ENCODE results near the gene PPM1D.
"Not testable (repeated sequence)": the region's sequence is repeated elsewhere in the genome, so short reads cannot be mapped to it uniquely, and the experiment has no call there.

PPM1D gene

DNA sequence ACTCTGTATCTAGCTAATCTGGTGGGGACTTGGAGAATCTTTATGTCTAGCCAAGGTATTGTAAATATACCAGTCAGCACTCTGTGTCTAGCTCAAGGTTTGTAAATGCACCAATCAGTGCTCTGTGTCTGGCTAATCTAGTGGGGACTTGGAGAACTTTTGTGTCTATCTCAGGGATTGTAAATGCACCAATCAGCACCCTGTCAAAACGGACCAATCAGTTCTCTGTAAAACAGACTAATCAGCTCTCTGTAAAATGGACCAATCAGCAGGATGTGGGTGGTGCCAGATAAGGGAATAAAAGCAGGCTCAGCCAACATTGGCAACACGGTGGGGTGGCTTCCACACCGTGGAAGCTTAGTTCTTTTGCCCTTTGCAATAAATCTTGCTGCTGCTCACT, 14.3 kb downstream of the PPM1D start:
- Histone ChIP-seq H3K79me2 (ENCODE audit: insufficient read depth, low read length) (peaks cover 100% of the 10 kb centered on the region), H3K36me3 (ENCODE audit: insufficient read depth, low read length) (peaks cover 20% of the 10 kb centered on the region; the same call in 1 of the 2 replicates), H4K20me1 (ENCODE audit: insufficient read depth, low read length, poor library complexity, severe bottlenecking) (peaks cover 79% of the 10 kb centered on the region)
- not testable (repeated sequence) for H3K27me3 ChIP-seq (ENCODE audit: insufficient read depth, low read length, poor library complexity, severe bottlenecking); H3K9me3 ChIP-seq (ENCODE audit: insufficient read depth, low read depth, low read length); H3K4me1 ChIP-seq (ENCODE audit: insufficient read depth, low read length, poor library complexity, severe bottlenecking); H3K9ac ChIP-seq (ENCODE audit: low read depth, low read length, poor library complexity, severe bottlenecking); H3K9me2 ChIP-seq (replicated peaks; ENCODE audit: low read depth, low read length); H3F3A ChIP-seq (ENCODE audit: low read depth); H3K4me2 ChIP-seq (ENCODE audit: low read depth, low read length, poor library complexity, severe bottlenecking); H3K4me3 ChIP-seq (ENCODE audit: low read length, poor library complexity, severe bottlenecking); H2AFZ ChIP-seq (ENCODE audit: low read length)

DNA sequence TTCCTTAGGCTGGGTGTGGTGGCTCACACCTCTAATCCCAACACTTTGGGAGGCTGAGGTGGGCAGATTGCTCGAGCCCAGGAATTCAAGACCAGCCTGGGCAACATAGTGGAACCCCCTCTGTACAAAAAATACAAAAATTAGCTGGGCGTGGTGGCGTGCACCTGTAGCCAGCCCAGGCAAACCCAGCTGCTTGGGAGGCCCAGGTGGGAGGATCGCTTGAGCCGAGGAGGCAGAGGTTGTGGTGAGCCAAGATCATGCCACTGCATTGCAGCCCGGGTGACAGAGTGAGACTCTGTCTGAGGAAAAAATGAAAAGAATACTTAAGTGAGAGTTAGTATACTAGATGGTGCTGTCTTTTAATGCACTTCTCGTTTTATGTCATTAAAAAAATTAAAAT, 15.1 kb downstream of the PPM1D start:
- Histone ChIP-seq H3K27me3 (ENCODE audit: insufficient read depth, low read length, poor library complexity, severe bottlenecking) (no peaks in the 10 kb centered on the region), H3K9ac (ENCODE audit: low read depth, low read length, poor library complexity, severe bottlenecking) (no peak overlapping the region), H2AFZ (ENCODE audit: low read length) (no peak overlapping the region), H4K20me1 (ENCODE audit: insufficient read depth, low read length, poor library complexity, severe bottlenecking) (peaks cover 78% of the 10 kb centered on the region), H3K79me2 (ENCODE audit: insufficient read depth, low read length) (peaks cover 100% of the 10 kb centered on the region), H3K4me2 (ENCODE audit: low read depth, low read length, poor library complexity, severe bottlenecking) (no peak overlapping the region), H3K9me3 (ENCODE audit: insufficient read depth, low read depth, low read length) (no peaks in the 10 kb centered on the region), H3K4me1 (ENCODE audit: insufficient read depth, low read length, poor library complexity, severe bottlenecking) (peaks cover 3% of the 10 kb centered on the region), H3K36me3 (ENCODE audit: insufficient read depth, low read length) (peaks cover 20% of the 10 kb centered on the region; the same call in 1 of the 2 replicates), H3K9me2 (replicated peaks; ENCODE audit: low read depth, low read length) (no peaks in the 10 kb centered on the region), H3K4me3 (ENCODE audit: low read length, poor library complexity, severe bottlenecking) (no peak overlapping the region), H3F3A (ENCODE audit: low read depth) (no peaks in the 10 kb centered on the region)
- no peak for TF ChIP-seq EZH2phosphoT487 (IDR thresholded peaks at IDR 0.05; ENCODE audit: borderline replicate concordance)
- TF ChIP-seq, protein P1, sequence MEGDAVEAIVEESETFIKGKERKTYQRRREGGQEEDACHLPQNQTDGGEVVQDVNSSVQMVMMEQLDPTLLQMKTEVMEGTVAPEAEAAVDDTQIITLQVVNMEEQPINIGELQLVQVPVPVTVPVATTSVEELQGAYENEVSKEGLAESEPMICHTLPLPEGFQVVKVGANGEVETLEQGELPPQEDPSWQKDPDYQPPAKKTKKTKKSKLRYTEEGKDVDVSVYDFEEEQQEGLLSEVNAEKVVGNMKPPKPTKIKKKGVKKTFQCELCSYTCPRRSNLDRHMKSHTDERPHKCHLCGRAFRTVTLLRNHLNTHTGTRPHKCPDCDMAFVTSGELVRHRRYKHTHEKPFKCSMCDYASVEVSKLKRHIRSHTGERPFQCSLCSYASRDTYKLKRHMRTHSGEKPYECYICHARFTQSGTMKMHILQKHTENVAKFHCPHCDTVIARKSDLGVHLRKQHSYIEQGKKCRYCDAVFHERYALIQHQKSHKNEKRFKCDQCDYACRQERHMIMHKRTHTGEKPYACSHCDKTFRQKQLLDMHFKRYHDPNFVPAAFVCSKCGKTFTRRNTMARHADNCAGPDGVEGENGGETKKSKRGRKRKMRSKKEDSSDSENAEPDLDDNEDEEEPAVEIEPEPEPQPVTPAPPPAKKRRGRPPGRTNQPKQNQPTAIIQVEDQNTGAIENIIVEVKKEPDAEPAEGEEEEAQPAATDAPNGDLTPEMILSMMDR (conservative IDR thresholded peaks at IDR 0.05; ENCODE audit: low read length): no peak

DNA sequence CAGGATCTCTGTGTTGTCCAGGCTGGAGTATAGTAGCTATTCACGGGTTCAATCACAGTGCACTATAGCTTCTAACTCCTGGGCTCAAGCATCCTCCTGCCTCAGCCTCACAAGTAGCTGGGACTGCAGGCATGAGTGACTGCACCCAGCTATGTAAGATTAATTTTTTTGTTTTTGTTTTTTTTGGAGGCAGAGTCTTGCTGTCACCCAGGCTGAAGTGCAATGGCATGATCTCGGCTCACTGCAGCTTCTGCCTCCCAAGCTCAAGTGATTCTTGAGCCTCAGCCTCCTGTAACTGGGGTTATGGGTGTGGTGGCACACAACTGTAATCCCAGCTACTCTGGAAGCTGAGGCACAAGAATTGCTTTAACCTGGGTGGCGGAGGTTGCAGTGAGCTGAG, 15.8 kb downstream of the PPM1D start:
- TF ChIP-seq, protein P1 (conservative IDR thresholded peaks at IDR 0.05; ENCODE audit: low read length): no peak
- no peak for TF ChIP-seq EZH2phosphoT487 (IDR thresholded peaks at IDR 0.05; ENCODE audit: borderline replicate concordance)
- peaks cover 20% of the 10 kb centered on the region; the same call in 1 of the 2 replicates for H3K36me3 ChIP-seq (ENCODE audit: insufficient read depth, low read length)
- peaks cover 76% of the 10 kb centered on the region for H4K20me1 ChIP-seq (ENCODE audit: insufficient read depth, low read length, poor library complexity, severe bottlenecking)
- no peaks in the 10 kb centered on the region for H3K4me1 ChIP-seq (ENCODE audit: insufficient read depth, low read length, poor library complexity, severe bottlenecking)
- H3F3A ChIP-seq (ENCODE audit: low read depth): no peaks in the 10 kb centered on the region
- no peaks in the 10 kb centered on the region for H3K9me3 ChIP-seq (ENCODE audit: insufficient read depth, low read depth, low read length)
- no peaks in the 10 kb centered on the region for H3K9me2 ChIP-seq (replicated peaks; ENCODE audit: low read depth, low read length)
- no peak overlapping the region for H3K4me3 ChIP-seq (ENCODE audit: low read length, poor library complexity, severe bottlenecking)
- no peak overlapping the region for H3K4me2 ChIP-seq (ENCODE audit: low read depth, low read length, poor library complexity, severe bottlenecking)
- H2AFZ ChIP-seq (ENCODE audit: low read length): no peak overlapping the region
- H3K79me2 ChIP-seq (ENCODE audit: insufficient read depth, low read length): peaks cover 100% of the 10 kb centered on the region
- no peaks in the 10 kb centered on the region for H3K27me3 ChIP-seq (ENCODE audit: insufficient read depth, low read length, poor library complexity, severe bottlenecking)
- no peak overlapping the region for H3K9ac ChIP-seq (ENCODE audit: low read depth, low read length, poor library complexity, severe bottlenecking)

DNA sequence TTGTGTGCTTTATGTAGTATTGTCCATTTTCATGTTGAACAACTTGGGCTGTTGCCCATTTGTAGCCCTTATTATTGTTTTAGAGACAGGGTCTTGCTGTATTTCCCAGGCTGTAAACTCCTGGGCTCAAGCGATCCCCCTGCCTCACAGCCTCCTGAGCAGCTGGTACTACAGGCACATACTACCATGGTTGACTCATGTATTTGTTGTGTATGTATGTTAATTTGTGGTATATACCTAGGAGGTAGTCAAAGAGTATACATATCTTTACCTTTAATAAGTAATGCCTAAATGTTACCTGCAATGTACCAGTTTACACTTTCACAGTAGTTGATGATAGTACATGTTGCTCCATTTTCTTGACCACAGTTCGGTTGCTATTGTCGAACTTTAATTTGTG, 18.1 kb downstream of the PPM1D start:
- Histone ChIP-seq H3K4me2 (ENCODE audit: low read depth, low read length, poor library complexity, severe bottlenecking) (no peak overlapping the region), H3K9me2 (replicated peaks; ENCODE audit: low read depth, low read length) (no peaks in the 10 kb centered on the region), H3K79me2 (ENCODE audit: insufficient read depth, low read length) (peaks cover 100% of the 10 kb centered on the region), H3K4me1 (ENCODE audit: insufficient read depth, low read length, poor library complexity, severe bottlenecking) (no peaks in the 10 kb centered on the region), H3K9me3 (ENCODE audit: insufficient read depth, low read depth, low read length) (no peaks in the 10 kb centered on the region), H3K36me3 (ENCODE audit: insufficient read depth, low read length) (peaks cover 20% of the 10 kb centered on the region; the same call in 1 of the 2 replicates), H3K27me3 (ENCODE audit: insufficient read depth, low read length, poor library complexity, severe bottlenecking) (no peaks in the 10 kb centered on the region), H3K9ac (ENCODE audit: low read depth, low read length, poor library complexity, severe bottlenecking) (no peak overlapping the region), H2AFZ (ENCODE audit: low read length) (no peak overlapping the region), H3F3A (ENCODE audit: low read depth) (no peaks in the 10 kb centered on the region), H4K20me1 (ENCODE audit: insufficient read depth, low read length, poor library complexity, severe bottlenecking) (peaks cover 66% of the 10 kb centered on the region), H3K4me3 (ENCODE audit: low read length, poor library complexity, severe bottlenecking) (no peak overlapping the region)
- TF ChIP-seq EZH2phosphoT487 (IDR thresholded peaks at IDR 0.05; ENCODE audit: borderline replicate concordance): no peak
- TF ChIP-seq, protein P1 (conservative IDR thresholded peaks at IDR 0.05; ENCODE audit: low read length): no peak

Measured in Loucy (cell line).